ENCODE results near the gene ANKH. TPM values are rescaled to one million over a fixed set of nuclear protein-coding genes. Genes with fewer than 3 reads are reported as not detected.

The ANKH gene
- total and polyA plus RNA-seq, 10 of the 15 experiments (the other 5 are each of a cell fraction or from before 2014, with no cell fraction given) = 2.1 to 43.9 (median 14.4) TPM

DNA sequence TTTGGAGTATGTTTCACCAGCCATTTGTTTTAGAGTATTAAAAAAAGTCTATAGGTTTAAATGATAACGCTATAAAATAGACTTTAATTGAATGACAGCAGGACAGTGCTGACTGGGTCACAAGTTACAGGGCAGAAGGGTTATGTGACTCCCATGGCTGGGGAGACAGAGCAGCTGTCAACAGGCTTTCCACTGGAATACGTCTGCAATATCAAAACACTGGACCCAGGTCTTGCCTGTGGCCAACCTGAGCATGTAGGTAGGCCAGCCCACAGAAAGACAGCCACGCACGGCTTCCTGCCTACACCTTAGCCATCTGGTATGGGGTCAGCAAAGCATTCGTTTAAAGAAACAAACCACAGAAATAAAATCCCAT is 126.4 kb downstream of the ANKH start:
- Histone ChIP-seq H3K4me3 (no peak overlapping the region), H3K9me3 (replicated peaks; ENCODE audit: control insufficient read depth, insufficient read depth, low read length) (no peaks in the 10 kb centered on the region), H3K27ac (ENCODE audit: control insufficient read depth, insufficient read depth) (no peak overlapping the region; the same call in 1 of the 2 replicates), H3K79me2 (ENCODE audit: control insufficient read depth, insufficient read depth, low read length) (no peaks in the 10 kb centered on the region), H2AFZ (ENCODE audit: control insufficient read depth, low read depth, low read length) (no peak overlapping the region), H3K36me3 (ENCODE audit: control insufficient read depth in 2 of 2, insufficient read depth in 2 of 2, low read length in 1 of 2) (no peaks in the 10 kb centered on the region; a peak in 1 of 4 replicates), H3K4me2 (ENCODE audit: control insufficient read depth, insufficient read depth) (no peak overlapping the region), H3K4me1 (ENCODE audit: control insufficient read depth, insufficient read depth, low read length) (peaks cover 13% of the 10 kb centered on the region), H3K27me3 (replicated peaks in 1 of 2; ENCODE audit: control insufficient read depth in 2 of 2, insufficient read depth in 2 of 2, low read length in 1 of 2) (no peaks in the 10 kb centered on the region), H3K9ac (ENCODE audit: control insufficient read depth, insufficient read depth, low read length) (no peak overlapping the region), H4K20me1 (ENCODE audit: control insufficient read depth, insufficient read depth) (no peaks in the 10 kb centered on the region)
- SMC1A ChIA-PET (ENCODE audit: uncharacterized antibody, unreplicated experiment) = no interaction called here
- RAD21 ChIA-PET (ENCODE audit: unreplicated experiment) = no interaction called here
- in situ Hi-C loops (cut with MboI) (no loop called here), intact Hi-C loops (cut with micrococcal nuclease; ENCODE audit: unreplicated experiment) (no loop called here)
- CTCF ChIA-PET = interaction anchor here (1.2 kb wide), 1 partner anchor 17 kb away, joined by 3 read pairs; no protein-coding TSS in a partner anchor
- no TSS peak for BruUV-seq (replicated peaks)
- TF ChIP-seq, protein P1, sequence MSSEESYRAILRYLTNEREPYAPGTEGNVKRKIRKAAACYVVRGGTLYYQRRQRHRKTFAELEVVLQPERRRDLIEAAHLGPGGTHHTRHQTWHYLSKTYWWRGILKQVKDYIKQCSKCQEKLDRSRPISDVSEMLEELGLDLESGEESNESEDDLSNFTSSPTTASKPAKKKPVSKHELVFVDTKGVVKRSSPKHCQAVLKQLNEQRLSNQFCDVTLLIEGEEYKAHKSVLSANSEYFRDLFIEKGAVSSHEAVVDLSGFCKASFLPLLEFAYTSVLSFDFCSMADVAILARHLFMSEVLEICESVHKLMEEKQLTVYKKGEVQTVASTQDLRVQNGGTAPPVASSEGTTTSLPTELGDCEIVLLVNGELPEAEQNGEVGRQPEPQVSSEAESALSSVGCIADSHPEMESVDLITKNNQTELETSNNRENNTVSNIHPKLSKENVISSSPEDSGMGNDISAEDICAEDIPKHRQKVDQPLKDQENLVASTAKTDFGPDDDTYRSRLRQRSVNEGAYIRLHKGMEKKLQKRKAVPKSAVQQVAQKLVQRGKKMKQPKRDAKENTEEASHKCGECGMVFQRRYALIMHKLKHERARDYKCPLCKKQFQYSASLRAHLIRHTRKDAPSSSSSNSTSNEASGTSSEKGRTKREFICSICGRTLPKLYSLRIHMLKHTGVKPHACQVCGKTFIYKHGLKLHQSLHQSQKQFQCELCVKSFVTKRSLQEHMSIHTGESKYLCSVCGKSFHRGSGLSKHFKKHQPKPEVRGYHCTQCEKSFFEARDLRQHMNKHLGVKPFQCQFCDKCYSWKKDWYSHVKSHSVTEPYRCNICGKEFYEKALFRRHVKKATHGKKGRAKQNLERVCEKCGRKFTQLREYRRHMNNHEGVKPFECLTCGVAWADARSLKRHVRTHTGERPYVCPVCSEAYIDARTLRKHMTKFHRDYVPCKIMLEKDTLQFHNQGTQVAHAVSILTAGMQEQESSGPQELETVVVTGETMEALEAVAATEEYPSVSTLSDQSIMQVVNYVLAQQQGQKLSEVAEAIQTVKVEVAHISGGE (CRISPR knock-in tag; IDR thresholded peaks at IDR 0.05) = no peak
- TF ChIP-seq KDM1A (IDR thresholded peaks at IDR 0.05; ENCODE audit: borderline replicate concordance) = no peak
- no peak for TF ChIP-seq ETV6 (conservative IDR thresholded peaks at IDR 0.05 in 1 of 2, IDR thresholded peaks at IDR 0.05 in 1 of 2; ENCODE audit: borderline replicate concordance in 1 of 2, low read depth in 1 of 2)
- POLR2A ChIA-PET = no interaction called here
- FAIRE-seq = no peak
- WGBS (ENCODE audit: insufficient coverage, insufficient replicate concordance, low lambda C conversion rate, missing lambda C conversion rate) = 11% methylated on average over 5 of the region's 5 CpGs
- no peak for ATAC-seq
- DNase-seq (ENCODE audit: low read depth, low spot score) = no peak

All from GM12878 (cell line).